CD4-positive, alpha-beta T cell (primary cell): Measurements from ENCODE around the gene IGF1R. TPM values are rescaled to one million over a fixed set of nuclear protein-coding genes. Genes with fewer than 3 reads are reported as not detected.

Source experiments
- ATAC-seq: fragments of 200-7000 bp; cut with Tn5 transposase; one replicate; pipeline ENCODE4 v1.10.0; 2022; ENCODE audit warnings: mild to moderate bottlenecking; ENCODE audit not compliant: poor library complexity
- CTCF ChIA-PET: fragments of 350-600 bp; sonication (Branson Sonifier 250); formaldehyde crosslinking; loops from one replicate; lab custom pipeline; 2021; ENCODE audit warnings: antibody characterized with exemption, inconsistent platforms; lab: Charles Lee
- POLR2A ChIA-PET: fragments of 350-600 bp; sonication (Branson Sonifier 250); formaldehyde crosslinking; loops from one replicate; lab custom pipeline; 2021; ENCODE audit warnings: antibody characterized with exemption, inconsistent platforms; lab: Charles Lee
- DNase-seq, 14 experiments: peaks; one replicate each; pipeline ENCODE4 v3.0.0-alpha.2; 2013 to 2020; ENCODE audit warnings: mixed read lengths in 2 of 14
- H3K27ac ChIP-seq, 2 donors: one replicate each; pipeline versions ENCODE4 v1.5.1 to v1.7.0; 2013; ENCODE audit warnings: low read length in 2 of 2, low read depth in 1 of 2, mild to moderate bottlenecking in 1 of 2
- H3K27me3 ChIP-seq, 2 experiments: 1 replicate in 1 of 2; 2 replicates in 1 of 2; pipeline versions ENCODE4 v1.6.1 to v1.7.0; 2013; ENCODE audit warnings: low read length in 2 of 2, control low read depth in 1 of 2, mild to moderate bottlenecking in 1 of 2, moderate library complexity in 1 of 2; ENCODE audit not compliant: insufficient read depth in 2 of 2, control insufficient read depth in 1 of 2
- H3K36me3 ChIP-seq: one replicate; pipeline ENCODE4 v1.6.1; 2013; ENCODE audit warnings: low read length, control low read depth; ENCODE audit not compliant: insufficient read depth
- H3K4me1 ChIP-seq: one replicate; pipeline ENCODE4 v1.6.1; 2013; ENCODE audit warnings: low read length, control low read depth; ENCODE audit not compliant: insufficient read depth
- H3K4me3 ChIP-seq: one replicate; pipeline ENCODE4 v1.5.1; 2013; ENCODE audit warnings: mild to moderate bottlenecking, low read length, moderate library complexity
- H3K9me3 ChIP-seq, 2 experiments: 1 replicate in 1 of 2; 2 replicates in 1 of 2; pipeline versions ENCODE4 v1.6.1 to v1.7.0; 2013; ENCODE audit warnings: low read length in 2 of 2, mild to moderate bottlenecking in 2 of 2, control low read depth in 1 of 2, moderate library complexity in 1 of 2; ENCODE audit not compliant: control insufficient read depth in 1 of 2, insufficient read depth in 1 of 2
- H3K27ac Mint-ChIP-seq: one replicate; pipeline ENCODE4 v1.8.0; 2020; ENCODE audit warnings: mixed read lengths
- H3K27me3 Mint-ChIP-seq: one replicate; pipeline ENCODE4 v1.8.0; 2021; ENCODE audit warnings: mixed read lengths
- H3K36me3 Mint-ChIP-seq: one replicate; pipeline ENCODE4 v1.8.0; 2021; ENCODE audit warnings: low read depth, mixed read lengths
- H3K4me1 Mint-ChIP-seq: one replicate; pipeline ENCODE4 v1.8.0; 2021; ENCODE audit warnings: low read depth, mixed read lengths
- H3K4me3 Mint-ChIP-seq: one replicate; pipeline ENCODE4 v1.8.0; 2020; ENCODE audit warnings: mild to moderate bottlenecking, mixed read lengths
- H3K9me3 Mint-ChIP-seq: one replicate; pipeline ENCODE4 v1.8.0; 2020; ENCODE audit warnings: mixed read lengths
- CTCF ChIP-seq: fragments of 200-600 bp; IDR thresholded peaks from one replicate; pipeline ENCODE4 v1.8.0; 2022; ENCODE audit warnings: antibody characterized with exemption, mild to moderate bottlenecking
- intact Hi-C, 2 experiments: fragments of 100-400 bp; cut with DNase I in 1 of 2; cut with micrococcal nuclease in 1 of 2; formaldehyde crosslinking; loops; one replicate each; pipeline versions ENCODE4 v1.15.1 to v1.9.0; 2023 to 2025; cut with DNase I, micrococcal nuclease
- total RNA-seq, 174 experiments: library from RNA in 2 of 174; stranded (reverse) in 2 of 174; gene quantifications; one replicate each; pipeline ENCODE4 v1.2.3 and lab custom pipeline; 2021 to 2026

IGF1R gene
- total RNA-seq, 2 experiments from 2014 or later: 39.2 to 40.3 TPM

GRCh38 chr15:98660055-98660454, 11.7 kb downstream of the IGF1R start:
- POLR2A ChIA-PET: interaction anchor here (0.9 to 2.4 kb wide), 3 partner anchors 10 to 141 kb away, joined by 4 to 16 read pairs (median 4); partner anchors contain the start of gene IGF1R
- H3K4me3 ChIP-seq: no peak overlapping the region
- no peaks in the 10 kb centered on the region for H3K9me3 Mint-ChIP-seq
- H3K36me3 ChIP-seq: peaks cover 4% of the 10 kb centered on the region
- CTCF ChIA-PET: interaction anchor here (0.7 to 2.0 kb wide), 6 partner anchors 13 to 190 kb away, joined by 3 to 9 read pairs (median 5); no protein-coding TSS in a partner anchor
- intact Hi-C loops: no loop called here
- no peak overlapping the region for H3K4me3 Mint-ChIP-seq
- no peak for TF ChIP-seq CTCF
- no peak overlapping the region for H3K27ac ChIP-seq
- ATAC-seq (no peak), DNase-seq (no peak)
- no peak overlapping the region for H3K27ac Mint-ChIP-seq
- H3K4me1 ChIP-seq: peaks cover 9% of the 10 kb centered on the region
- H3K27me3 Mint-ChIP-seq: no peaks in the 10 kb centered on the region
- no peaks in the 10 kb centered on the region for H3K27me3 ChIP-seq
- H3K36me3 Mint-ChIP-seq: no peaks in the 10 kb centered on the region
- H3K9me3 ChIP-seq: no peaks in the 10 kb centered on the region
- H3K4me1 Mint-ChIP-seq: peaks cover 52% of the 10 kb centered on the region

- H3K9me3 Mint-ChIP-seq: no peaks in the 10 kb centered on the region
- peak overlapping the region; percentile 55 for H3K27ac Mint-ChIP-seq
- intact Hi-C loops: no loop called here
- POLR2A ChIA-PET: no interaction called here
- CTCF ChIA-PET: interaction anchor here (1.4 kb wide), 1 partner anchor 188 kb away, joined by 3 read pairs; no protein-coding TSS in a partner anchor
- Histone ChIP-seq H3K36me3 (peaks cover 4% of the 10 kb centered on the region), H3K27ac (no peak overlapping the region), H3K27me3 (no peaks in the 10 kb centered on the region), H3K4me1 (peaks cover 21% of the 10 kb centered on the region), H3K4me3 (no peak overlapping the region), H3K9me3 (no peaks in the 10 kb centered on the region)
- H3K4me3 Mint-ChIP-seq: no peak overlapping the region
- H3K4me1 Mint-ChIP-seq: peaks cover 61% of the 10 kb centered on the region
- no peaks in the 10 kb centered on the region for H3K27me3 Mint-ChIP-seq
- DNase-seq: no peak
- H3K36me3 Mint-ChIP-seq: no peaks in the 10 kb centered on the region
- no peak for TF ChIP-seq CTCF
- no peak for ATAC-seq
Measured at GRCh38 chr15:98663045-98663444, 14.7 kb downstream of the IGF1R start.

GRCh38 chr15:98663606-98664005, 15.3 kb downstream of the IGF1R start:
- no peaks in the 10 kb centered on the region for H3K9me3 Mint-ChIP-seq
- Histone ChIP-seq H3K27me3 (no peaks in the 10 kb centered on the region), H3K4me1 (peaks cover 22% of the 10 kb centered on the region), H3K9me3 (no peaks in the 10 kb centered on the region), H3K4me3 (no peak overlapping the region), H3K27ac (no peak overlapping the region), H3K36me3 (peaks cover 4% of the 10 kb centered on the region)
- no peak for ATAC-seq
- DNase-seq: no peak
- CTCF ChIA-PET: no interaction called here
- intact Hi-C loops: no loop called here
- no peak for TF ChIP-seq CTCF
- no peak overlapping the region for H3K4me3 Mint-ChIP-seq
- H3K27ac Mint-ChIP-seq: no peak overlapping the region
- POLR2A ChIA-PET: no interaction called here
- no peaks in the 10 kb centered on the region for H3K36me3 Mint-ChIP-seq
- H3K27me3 Mint-ChIP-seq: no peaks in the 10 kb centered on the region
- H3K4me1 Mint-ChIP-seq: peaks cover 61% of the 10 kb centered on the region
